Inferior parietal cortex (tissue), 1 donor: ENCODE measurements around the gene LYZL6.

Experiments used
- DNase-seq: peaks from one replicate; pipeline ENCODE4 v3.0.0-alpha.2; 2016; ENCODE audit errors: extremely low spot score

LYZL6 gene, protein sequence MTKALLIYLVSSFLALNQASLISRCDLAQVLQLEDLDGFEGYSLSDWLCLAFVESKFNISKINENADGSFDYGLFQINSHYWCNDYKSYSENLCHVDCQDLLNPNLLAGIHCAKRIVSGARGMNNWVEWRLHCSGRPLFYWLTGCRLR

DNA sequence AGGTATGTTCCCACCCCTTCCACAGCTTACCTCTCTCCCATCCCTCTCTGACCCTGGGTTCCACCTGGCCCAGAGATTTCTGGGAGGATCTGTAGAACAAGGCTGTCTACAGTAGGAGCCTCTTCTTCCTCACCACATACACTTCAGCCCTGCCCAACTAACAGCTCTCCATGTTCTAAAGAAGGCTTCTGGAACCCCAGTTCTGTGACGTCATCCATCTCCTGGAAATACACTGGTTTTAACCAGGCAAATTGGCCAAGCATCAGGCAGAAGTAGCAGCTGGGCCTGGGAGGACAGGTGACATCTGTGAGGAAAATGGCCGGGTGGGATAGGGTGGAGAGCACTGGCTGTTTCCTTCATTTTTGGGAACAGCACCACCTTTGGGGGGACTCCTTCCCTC lies at the start of gene LYZL6:
Gene LYZL6 (minus strand): TSS at position 177 of the 400 bp plus-strand sequence. CDS start 4,357 bp downstream, outside the sequence.
- DNase-seq, result no peak

DNA sequence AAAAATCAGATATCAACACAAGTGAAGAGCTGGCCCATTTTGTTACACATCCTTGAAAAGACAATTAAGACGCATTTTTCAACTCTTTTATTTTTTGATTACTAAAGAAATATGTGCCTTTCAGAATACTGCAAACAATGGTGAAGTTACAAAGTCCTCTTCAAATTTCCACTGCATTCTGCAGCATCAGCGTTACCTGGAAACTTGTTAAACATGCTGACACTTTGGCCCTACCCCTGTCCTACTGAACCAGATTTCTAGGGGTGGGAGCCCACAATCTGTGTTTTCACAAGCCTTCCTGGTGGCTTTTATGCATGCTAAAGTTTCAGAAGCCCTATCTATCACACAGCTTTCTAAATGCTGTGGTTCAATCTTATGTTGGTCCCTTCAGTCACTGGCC lies 47.6 kb upstream of the LYZL6 start:
- DNase-seq, result no peak

- no peak for DNase-seq
Observed at GRCh38 chr17:35988164-35988563, 44.7 kb upstream of the LYZL6 start.

GRCh38 chr17:35986643-35987042 lies 43.1 kb upstream of the LYZL6 start, which contains the start of gene CCL14:
TSS of gene CCL14 (minus strand) at chr17:35986729. CDS start at chr17:35986649, 80 bp downstream.
- no peak for DNase-seq

DNA sequence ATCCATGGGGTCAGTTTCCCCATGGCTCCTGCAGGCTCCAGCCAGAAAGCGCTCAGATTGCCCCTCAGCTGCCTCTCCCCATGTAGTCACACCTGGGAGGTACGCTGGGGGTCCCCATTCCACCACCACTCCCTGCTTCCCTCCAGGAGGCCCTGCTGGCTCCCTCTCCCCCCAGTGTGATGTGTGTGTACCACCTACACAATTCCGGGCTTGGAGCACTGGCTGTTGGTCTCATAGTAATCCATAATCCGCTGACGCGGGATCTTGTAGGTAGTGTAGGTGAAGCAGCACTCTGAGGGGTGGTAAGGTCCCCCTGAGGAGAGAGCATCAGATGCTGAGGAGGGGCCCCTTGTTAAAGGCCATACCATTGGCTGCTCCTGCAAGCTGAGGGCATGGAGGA lies 40.6 kb upstream of the LYZL6 start:
- no peak for DNase-seq

GRCh38 chr17:35982409-35983191 lies 39.1 kb upstream of the LYZL6 start:
- no peak for DNase-seq

- DNase-seq, result no peak
Observed at GRCh38 chr17:35981908-35982330, 38.4 kb upstream of the LYZL6 start.

GRCh38 chr17:35981246-35981645 lies 37.7 kb upstream of the LYZL6 start, which contains the start of gene CCL16:
TSS of gene CCL16 (minus strand) at chr17:35981497. CDS start at chr17:35981420, 77 bp downstream.
- no peak for DNase-seq

DNA sequence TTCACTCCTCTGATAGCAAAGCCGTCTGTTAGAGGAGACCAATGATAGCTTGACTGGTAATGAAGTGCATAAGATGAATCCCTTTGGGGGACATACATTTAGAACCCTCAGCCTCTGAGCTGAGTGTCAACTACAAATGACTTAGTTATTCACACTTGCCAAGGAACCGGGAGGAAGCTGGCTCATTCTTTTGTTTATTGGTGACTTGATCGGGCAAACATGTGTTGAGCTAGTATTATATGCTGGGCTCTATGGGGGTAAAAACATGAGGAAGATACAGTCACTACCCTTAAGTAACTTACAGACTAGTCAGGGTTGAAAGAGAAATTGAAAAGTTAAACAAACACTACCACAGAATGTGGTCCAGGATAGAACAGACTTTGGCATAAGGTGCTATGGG lies 34.8 kb upstream of the LYZL6 start:
- DNase-seq, result no peak

GRCh38 chr17:35977509-35977908 lies 34.0 kb upstream of the LYZL6 start:
- DNase-seq, result no peak

- no peak for DNase-seq
Observed at GRCh38 chr17:35973333-35974260, 30.1 kb upstream of the LYZL6 start.

DNA sequence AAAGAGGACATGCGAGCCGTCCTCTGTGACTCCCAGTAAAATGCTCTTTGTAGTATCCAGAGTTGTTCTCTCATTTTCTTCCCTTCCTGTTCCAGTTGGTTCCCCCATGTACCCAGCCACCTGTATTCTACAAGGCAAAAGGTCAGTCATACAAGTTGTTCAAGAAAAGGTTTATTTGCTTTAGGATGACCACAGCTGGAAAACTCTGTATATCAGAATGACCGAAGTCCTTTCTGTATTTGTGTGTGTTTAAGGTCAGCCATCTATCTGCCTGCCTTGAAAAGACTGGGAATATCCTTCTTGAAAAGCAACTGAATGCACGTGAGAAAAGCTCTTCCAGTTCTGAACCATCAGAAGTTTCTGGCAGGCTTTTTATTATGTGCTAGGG lies 29.4 kb upstream of the LYZL6 start:
- DNase-seq, result no peak

DNA sequence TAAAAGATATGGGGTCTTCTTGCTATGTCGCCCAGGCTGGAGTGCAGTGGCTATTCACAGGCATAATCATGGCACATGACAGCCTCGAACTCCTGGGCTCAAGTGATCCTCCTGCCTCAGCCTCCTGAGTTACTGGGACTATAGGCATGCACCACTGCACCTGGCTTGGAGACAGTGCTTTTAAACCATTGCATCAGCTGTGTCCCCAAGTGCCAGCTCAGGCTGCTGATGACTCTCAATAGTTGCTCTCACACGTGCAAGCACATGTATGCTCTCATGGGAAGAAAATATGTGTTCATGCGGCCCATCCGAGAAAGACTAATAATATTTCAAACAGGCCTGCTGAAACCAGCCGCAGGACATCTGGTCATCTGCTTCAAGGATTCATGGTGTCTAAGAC lies 29.0 kb upstream of the LYZL6 start:
- no peak for DNase-seq

DNA sequence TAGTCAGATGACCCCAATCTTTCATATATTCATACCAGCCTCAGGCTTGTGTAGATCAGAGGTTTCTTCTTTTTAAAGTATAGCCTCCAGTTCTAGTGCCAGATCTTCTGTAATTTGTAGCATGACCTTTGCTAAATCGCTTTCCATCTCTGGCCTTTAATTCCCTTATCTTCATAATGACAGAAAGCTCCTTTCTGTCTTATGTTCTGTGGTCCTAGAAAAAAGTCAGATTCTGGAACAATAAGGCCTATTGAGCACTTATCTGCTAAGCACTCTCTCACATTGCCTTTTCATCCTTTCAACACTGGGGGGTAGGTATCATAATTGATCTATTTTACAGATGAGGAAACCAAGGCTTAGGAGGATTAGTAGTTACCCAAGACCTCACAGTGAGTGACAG lies 28.6 kb upstream of the LYZL6 start:
- DNase-seq, result no peak

- DNase-seq, result peak; percentile 94
Observed at GRCh38 chr17:35969558-35970380, 26.3 kb upstream of the LYZL6 start.

GRCh38 chr17:35968520-35969054 lies 25.1 kb upstream of the LYZL6 start:
- DNase-seq, result no peak

DNA sequence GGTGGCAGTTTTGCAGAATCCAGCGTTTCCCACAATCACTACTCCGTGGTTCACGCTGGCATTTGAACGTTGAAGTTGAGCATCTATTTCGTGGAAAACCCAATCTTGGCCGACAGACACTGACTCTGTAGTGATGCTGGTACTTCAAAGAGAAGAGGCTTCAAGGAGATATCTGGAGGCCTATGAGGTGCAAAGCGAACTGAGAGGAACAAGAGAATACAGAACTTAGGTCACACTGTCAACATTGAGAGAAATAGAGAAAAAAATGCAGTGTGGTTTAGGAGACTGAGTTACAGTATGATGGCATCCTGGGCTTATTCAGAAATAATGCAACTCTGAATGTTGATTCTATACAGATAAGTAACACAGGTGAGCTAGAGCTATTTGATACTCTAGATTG lies 21.8 kb upstream of the LYZL6 start:
- no peak for DNase-seq

DNA sequence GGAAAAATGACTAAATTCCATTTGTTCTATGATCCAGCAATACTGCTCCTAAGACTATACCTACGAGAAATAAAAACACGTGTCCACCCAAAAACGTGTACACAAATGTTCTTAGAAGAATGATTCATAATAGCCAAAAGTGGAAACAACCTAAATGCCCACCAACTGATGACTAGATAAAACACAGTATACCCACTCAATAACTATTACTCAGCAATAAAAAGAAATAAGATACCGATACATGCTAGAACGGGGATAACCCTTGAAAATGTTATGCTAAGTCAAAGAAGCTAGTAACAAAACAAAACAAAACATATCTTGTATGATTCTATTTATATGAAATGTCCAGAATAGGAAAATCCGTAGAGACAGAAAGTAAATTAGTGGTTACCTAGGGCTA lies 20.1 kb upstream of the LYZL6 start:
- DNase-seq, result no peak

GRCh38 chr17:35953720-35954119 lies 10.2 kb upstream of the LYZL6 start:
- DNase-seq, result no peak

- DNase-seq, result no peak
Observed at GRCh38 chr17:35949401-35949800, 5.9 kb upstream of the LYZL6 start.

DNA sequence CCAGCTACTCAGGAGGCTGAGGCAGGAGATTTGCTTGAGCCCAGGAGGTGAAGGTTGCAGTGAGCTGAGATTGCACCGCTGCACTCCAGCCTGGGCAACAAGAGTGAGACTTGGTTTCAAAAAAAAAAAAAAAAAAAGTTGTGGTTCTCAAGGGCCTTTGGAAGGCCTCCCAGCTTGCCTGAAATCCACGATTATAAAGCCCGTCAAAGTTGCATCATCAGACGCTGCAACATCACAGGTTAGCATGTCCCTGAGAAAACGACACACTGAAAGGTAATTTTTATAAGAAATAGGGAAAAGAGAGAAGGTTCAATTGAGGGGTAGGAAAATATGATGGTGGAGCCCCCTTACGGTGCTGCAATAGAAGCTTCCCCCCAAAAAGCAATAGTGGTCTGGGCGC lies 4.6 kb upstream of the LYZL6 start:
- no peak for DNase-seq
